MCF 10A (cell line): ENCODE measurements around the gene RGS7BP. TPM values are rescaled to one million over a fixed set of nuclear protein-coding genes. Genes with fewer than 3 reads are reported as not detected.

Experiments
- BruUV-seq: library from RNA; stranded (reverse); fragments of 400-500 nt; replicated peaks from 2 replicates; lab custom pipeline; 2021; lab: Mats Ljungman, UMichigan
- CTCF ChIA-PET: fragments of 300-600 bp; sonication (Branson Sonifier 250); formaldehyde crosslinking; extraction: SDS; loops from one replicate; lab custom pipeline; 2021; ENCODE audit warnings: antibody characterized with exemption, inconsistent platforms; lab: Yijun Ruan, JAX
- POLR2A ChIA-PET: fragments of 300-600, 350-650 bp; sonication (Branson Sonifier 250); formaldehyde crosslinking; extraction: SDS; loops from one replicate; lab custom pipeline; 2020; ENCODE audit warnings: antibody characterized with exemption, inconsistent platforms; lab: Yijun Ruan, JAX
- DNase-seq: peaks from one replicate; pipeline ENCODE4 v3.0.0-alpha.2; 2018; ENCODE audit not compliant: unreplicated experiment
- H3K27ac Mint-ChIP-seq: one replicate; pipeline ENCODE4 v1.8.0; 2022; ENCODE audit warnings: mild to moderate bottlenecking, low read depth, mixed read lengths; ENCODE audit not compliant: unreplicated experiment
- H3K27me3 Mint-ChIP-seq: one replicate; pipeline ENCODE4 v1.8.0; 2022; ENCODE audit warnings: mixed read lengths; ENCODE audit not compliant: insufficient read depth, unreplicated experiment
- H3K36me3 Mint-ChIP-seq: one replicate; pipeline ENCODE4 v1.8.0; 2022; ENCODE audit warnings: mild to moderate bottlenecking, moderate library complexity, mixed read lengths; ENCODE audit not compliant: insufficient read depth, unreplicated experiment
- H3K4me1 Mint-ChIP-seq: one replicate; pipeline ENCODE4 v1.8.0; 2022; ENCODE audit warnings: mixed read lengths; ENCODE audit not compliant: insufficient read depth, unreplicated experiment
- H3K4me3 Mint-ChIP-seq: one replicate; pipeline ENCODE4 v1.8.0; 2022; ENCODE audit warnings: mild to moderate bottlenecking, moderate library complexity, mixed read lengths; ENCODE audit not compliant: unreplicated experiment
- H3K9me3 Mint-ChIP-seq: one replicate; pipeline ENCODE4 v1.8.0; 2022; ENCODE audit warnings: mixed read lengths; ENCODE audit not compliant: unreplicated experiment
- CTCF ChIP-seq: fragments of 200-600 bp; IDR thresholded peaks from one replicate; pipeline ENCODE4 v1.8.0; 2022; ENCODE audit warnings: antibody characterized with exemption, mild to moderate bottlenecking; ENCODE audit not compliant: unreplicated experiment
- intact Hi-C: fragments of 100-400 bp; cut with micrococcal nuclease; formaldehyde crosslinking; loops from 2 replicates; pipeline ENCODE4 v1.14.1; 2022
- total RNA-seq: library from RNA; stranded (reverse); gene quantifications from 2 replicates; pipeline ENCODE4 v1.2.3, GENCODE V29; 2022

Gene RGS7BP
- total RNA-seq, 1 experiment from 2014 or later: not detected

GRCh38 chr5:64637837-64638443 is 132.1 kb downstream of the RGS7BP start:
- intact Hi-C loops: no loop called here
- no peak for DNase-seq
- no TSS peak for BruUV-seq
- Mint-ChIP-seq H3K4me3 (no peak overlapping the region), H3K9me3 (no peaks in the 10 kb centered on the region), H3K27me3 (no peaks in the 10 kb centered on the region), H3K36me3 (no peaks in the 10 kb centered on the region), H3K4me1 (no peaks in the 10 kb centered on the region), H3K27ac (no peak overlapping the region)
- POLR2A ChIA-PET: no interaction called here
- no peak for TF ChIP-seq CTCF
- CTCF ChIA-PET: interaction anchor here (0.6 to 1.5 kb wide), 5 partner anchors 93 to 600 kb away, joined by 3 to 15 read pairs (median 3); no protein-coding TSS in a partner anchor

DNA sequence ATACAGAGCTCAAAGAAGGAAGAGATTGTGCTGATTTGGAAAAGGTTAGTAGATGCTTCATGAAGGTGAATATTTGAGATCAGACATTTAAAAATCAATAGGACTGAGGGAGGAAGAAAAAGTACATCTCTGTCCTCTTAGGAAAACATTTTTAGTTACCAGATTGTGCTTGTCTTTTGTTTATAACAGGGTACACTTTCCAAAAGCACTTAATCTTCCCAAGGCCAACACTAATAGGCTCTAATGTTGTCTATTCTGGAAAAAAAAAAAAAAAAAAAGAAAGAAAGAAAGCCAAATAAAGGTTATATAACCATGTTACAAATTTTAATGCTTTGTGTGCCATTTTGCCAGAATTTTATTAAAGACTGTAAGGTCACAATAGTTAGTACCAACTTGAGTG is 139.0 kb downstream of the RGS7BP start:
- Mint-ChIP-seq H3K4me3 (no peak overlapping the region), H3K27me3 (no peaks in the 10 kb centered on the region), H3K27ac (no peak overlapping the region), H3K4me1 (no peaks in the 10 kb centered on the region), H3K36me3 (no peaks in the 10 kb centered on the region), H3K9me3 (no peaks in the 10 kb centered on the region)
- no peak for TF ChIP-seq CTCF
- intact Hi-C loops: no loop called here
- ChIA-PET POLR2A (interaction anchor here (0.9 kb wide), 1 partner anchor 124 kb away, joined by 4 read pairs; the partner anchor contains the start of gene CWC27), CTCF (interaction anchor here (1.2 to 2.4 kb wide), 4 partner anchors 9 to 415 kb away, joined by 3 to 5 read pairs (median 4); no protein-coding TSS in a partner anchor)
- BruUV-seq: no TSS peak
- no peak for DNase-seq

DNA sequence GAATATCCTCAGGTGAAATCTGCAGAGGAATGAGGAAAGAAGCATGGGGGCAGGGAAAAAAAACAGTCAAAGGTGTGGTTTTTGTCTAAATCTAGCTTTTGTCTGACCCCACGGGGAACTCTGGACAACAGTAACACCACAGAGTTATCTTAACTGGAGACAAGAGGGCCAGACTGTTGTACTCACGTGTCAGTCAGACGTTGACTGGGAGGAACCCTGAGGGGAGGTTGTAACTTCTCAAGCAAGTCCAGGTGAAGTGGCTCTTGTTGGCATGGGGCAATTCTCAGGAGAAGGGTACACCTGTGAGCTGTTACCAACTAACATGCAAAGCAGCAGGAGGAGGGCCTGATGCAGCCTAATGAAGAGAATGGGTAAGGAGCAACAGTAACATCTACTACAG is 140.4 kb downstream of the RGS7BP start:
- no TSS peak for BruUV-seq
- H3K36me3 Mint-ChIP-seq: no peaks in the 10 kb centered on the region
- intact Hi-C loops: no loop called here
- no peak for TF ChIP-seq CTCF
- H3K4me3 Mint-ChIP-seq: no peak overlapping the region
- ChIA-PET POLR2A (interaction anchor here (0.6 kb wide), 1 partner anchor 304 kb away, joined by 5 read pairs; no protein-coding TSS in a partner anchor), CTCF (interaction anchor here (0.6 to 2.9 kb wide), 7 partner anchors 11 to 915 kb away, joined by 3 to 19 read pairs (median 4); no protein-coding TSS in a partner anchor)
- H3K27me3 Mint-ChIP-seq: no peaks in the 10 kb centered on the region
- DNase-seq: no peak
- no peaks in the 10 kb centered on the region for H3K4me1 Mint-ChIP-seq
- H3K27ac Mint-ChIP-seq: no peak overlapping the region
- H3K9me3 Mint-ChIP-seq: no peaks in the 10 kb centered on the region

DNA sequence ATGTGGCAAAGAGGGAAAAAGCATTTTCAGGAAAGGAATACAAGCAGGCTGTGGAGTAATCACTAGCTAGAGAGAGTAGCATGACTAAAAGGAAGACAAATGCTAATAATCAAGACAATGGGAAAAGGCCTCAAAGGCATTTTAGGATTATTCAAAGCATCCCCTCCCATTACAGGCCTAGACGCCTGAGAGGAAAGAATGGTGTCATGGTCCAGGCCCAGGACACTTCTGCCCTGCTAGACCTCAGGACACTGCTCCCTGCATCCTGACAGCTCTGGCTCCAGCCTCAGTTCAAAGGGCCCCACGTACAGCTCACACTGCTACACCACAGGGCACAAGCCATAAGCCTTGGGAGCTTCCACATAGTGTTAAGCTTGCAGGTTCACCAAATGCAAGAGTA is 143.7 kb downstream of the RGS7BP start:
- Mint-ChIP-seq H3K27me3 (no peaks in the 10 kb centered on the region), H3K27ac (no peak overlapping the region), H3K4me3 (no peak overlapping the region), H3K4me1 (no peaks in the 10 kb centered on the region), H3K36me3 (no peaks in the 10 kb centered on the region), H3K9me3 (no peaks in the 10 kb centered on the region)
- no TSS peak for BruUV-seq
- DNase-seq: no peak
- intact Hi-C loops: no loop called here
- no peak for TF ChIP-seq CTCF
- POLR2A ChIA-PET: interaction anchor here (0.5 kb wide), 1 partner anchor 269 kb away, joined by 5 read pairs; no protein-coding TSS in a partner anchor
- CTCF ChIA-PET: interaction anchor here (0.9 to 2.0 kb wide), 6 partner anchors 15 to 502 kb away, joined by 3 to 4 read pairs (median 4); no protein-coding TSS in a partner anchor
